Measurements from ENCODE around the gene EIF5. TPM values are rescaled to one million over a fixed set of nuclear protein-coding genes. Genes with fewer than 3 reads are reported as not detected.

The EIF5 gene
- total RNA-seq, 1 experiment from 2014 or later = 238 TPM

GRCh38 chr14:103302966-103303365 lies 31.1 kb upstream of the EIF5 start:
- Histone ChIP-seq H3K4me3 (ENCODE audit: low read depth in 2 of 2, low read length in 2 of 2) (no peak overlapping the region), H3K4me1 (ENCODE audit: control insufficient read depth, insufficient read depth, low read length) (no peaks in the 10 kb centered on the region), H3K27me3 (ENCODE audit: control insufficient read depth, insufficient read depth, low read length) (no peaks in the 10 kb centered on the region), H3K27ac (ENCODE audit: low read length) (no peak overlapping the region), H3K36me3 (ENCODE audit: control insufficient read depth, insufficient read depth, low read length) (no peaks in the 10 kb centered on the region), H3K9me3 (ENCODE audit: control insufficient read depth, insufficient read depth, low read depth, low read length) (no peaks in the 10 kb centered on the region)
- CTCF ChIA-PET = interaction anchor here (0.7 kb wide), 1 partner anchor 84 kb away, joined by 10 read pairs; no protein-coding TSS in a partner anchor
- in situ Hi-C loops (cut with HindIII; ENCODE audit: low pct_unique_long_range_greater_than_20kb, low sequenced_read_pairs) = no loop called here
- ATAC-seq = no peak
- POLR2A ChIA-PET = no interaction called here
- no TSS peak for BruUV-seq (replicated peaks)
- intact Hi-C loops (cut with micrococcal nuclease; ENCODE audit: unreplicated experiment) = no loop called here
- no peak for TF ChIP-seq POLR2AphosphoS5 (IDR thresholded peaks at IDR 0.05; ENCODE audit: low read depth, low read length)
- DNase-seq (ENCODE audit: low read depth, low spot score) = no peak

- intact Hi-C loops (cut with micrococcal nuclease; ENCODE audit: unreplicated experiment) = no loop called here
- ChIA-PET CTCF (no interaction called here), POLR2A (no interaction called here)
- no peak overlapping the region for H3K27ac ChIP-seq (ENCODE audit: low read length)
- no peaks in the 10 kb centered on the region for H3K27me3 ChIP-seq (ENCODE audit: control insufficient read depth, insufficient read depth, low read length)
- in situ Hi-C loops (cut with HindIII; ENCODE audit: low pct_unique_long_range_greater_than_20kb, low sequenced_read_pairs) = no loop called here
- ATAC-seq (no peak), DNase-seq (ENCODE audit: low read depth, low spot score) (no peak)
- no peak overlapping the region for H3K4me3 ChIP-seq (ENCODE audit: low read depth in 2 of 2, low read length in 2 of 2)
- H3K36me3 ChIP-seq (ENCODE audit: control insufficient read depth, insufficient read depth, low read length) = no peaks in the 10 kb centered on the region
- TF ChIP-seq POLR2AphosphoS5 (IDR thresholded peaks at IDR 0.05; ENCODE audit: low read depth, low read length) (no peak), CTCF (IDR thresholded peaks at IDR 0.05) (no peak), TCF7L2 (IDR thresholded peaks at IDR 0.05; ENCODE audit: low read depth, low read length) (no peak), REST (IDR thresholded peaks at IDR 0.05; ENCODE audit: insufficient read depth in 1 of 2, low read depth in 2 of 2, low read length in 1 of 2) (no peak), SIN3A (IDR thresholded peaks at IDR 0.05; ENCODE audit: borderline replicate concordance, insufficient read depth, low read depth, low read length) (no peak)
- H3K9me3 ChIP-seq (ENCODE audit: control insufficient read depth, insufficient read depth, low read depth, low read length) = no peaks in the 10 kb centered on the region
- BruUV-seq (replicated peaks) = no TSS peak
- no peaks in the 10 kb centered on the region for H3K4me1 ChIP-seq (ENCODE audit: control insufficient read depth, insufficient read depth, low read length)
Observed at GRCh38 chr14:103304706-103305105, 29.3 kb upstream of the EIF5 start.

- H3K4me3 ChIP-seq (ENCODE audit: low read depth in 2 of 2, low read length in 2 of 2) = no peak overlapping the region
- ATAC-seq = no peak
- H3K27me3 ChIP-seq (ENCODE audit: control insufficient read depth, insufficient read depth, low read length) = no peaks in the 10 kb centered on the region
- no TSS peak for BruUV-seq (replicated peaks)
- no peaks in the 10 kb centered on the region for H3K9me3 ChIP-seq (ENCODE audit: control insufficient read depth, insufficient read depth, low read depth, low read length)
- TF ChIP-seq CTCF (IDR thresholded peaks at IDR 0.05) = no peak
- no peak for TF ChIP-seq POLR2AphosphoS5 (IDR thresholded peaks at IDR 0.05; ENCODE audit: low read depth, low read length)
- no peak for TF ChIP-seq SIN3A (IDR thresholded peaks at IDR 0.05; ENCODE audit: borderline replicate concordance, insufficient read depth, low read depth, low read length)
- TF ChIP-seq TCF7L2 (IDR thresholded peaks at IDR 0.05; ENCODE audit: low read depth, low read length) = no peak
- TF ChIP-seq REST (IDR thresholded peaks at IDR 0.05; ENCODE audit: insufficient read depth in 1 of 2, low read depth in 2 of 2, low read length in 1 of 2) = no peak
- H3K27ac ChIP-seq (ENCODE audit: low read length) = no peak overlapping the region
- ChIA-PET POLR2A (no interaction called here), CTCF (no interaction called here)
- no peaks in the 10 kb centered on the region for H3K36me3 ChIP-seq (ENCODE audit: control insufficient read depth, insufficient read depth, low read length)
- intact Hi-C loops (cut with micrococcal nuclease; ENCODE audit: unreplicated experiment) = no loop called here
- H3K4me1 ChIP-seq (ENCODE audit: control insufficient read depth, insufficient read depth, low read length) = no peaks in the 10 kb centered on the region
- in situ Hi-C loops (cut with HindIII; ENCODE audit: low pct_unique_long_range_greater_than_20kb, low sequenced_read_pairs) = no loop called here
- DNase-seq (ENCODE audit: low read depth, low spot score) = no peak
Observed at GRCh38 chr14:103308717-103309616, 25.1 kb upstream of the EIF5 start.
